H9 (cell line): ENCODE results near the gene MALT1. TPM values are rescaled to one million over a fixed set of nuclear protein-coding genes. Genes with fewer than 3 reads are reported as not detected.

Experiments
- DNase-seq: peaks from one replicate; pipeline ENCODE4 v3.0.0-alpha.2; 2017
- H2AFZ ChIP-seq: one replicate; pipeline ENCODE4 v1.6.1; 2013; ENCODE audit warnings: mild to moderate bottlenecking, low read length, control low read depth, moderate library complexity
- H2AK5ac ChIP-seq: 2 replicates; pipeline ENCODE4 v1.6.1; 2013; ENCODE audit warnings: low read length, control low read depth, mixed read lengths; ENCODE audit not compliant: insufficient read length
- H2BK120ac ChIP-seq: one replicate; pipeline ENCODE4 v1.6.1; 2013; ENCODE audit warnings: low read depth, mild to moderate bottlenecking, low read length, control low read depth, inconsistent platforms; ENCODE audit not compliant: poor library complexity, severe bottlenecking
- H2BK12ac ChIP-seq: 2 replicates; pipeline ENCODE4 v1.6.1; 2013; ENCODE audit warnings: low read length, control low read depth, mixed read lengths, low read depth; ENCODE audit not compliant: insufficient read length
- H2BK15ac ChIP-seq: 2 replicates; pipeline ENCODE4 v1.6.1; 2013; ENCODE audit warnings: low read depth, low read length, control low read depth
- H2BK20ac ChIP-seq: one replicate; pipeline ENCODE4 v1.6.1; 2013; ENCODE audit warnings: low read depth, mild to moderate bottlenecking, low read length, control low read depth, inconsistent platforms; ENCODE audit not compliant: poor library complexity, severe bottlenecking
- H2BK5ac ChIP-seq: 2 replicates; pipeline ENCODE4 v1.6.1; 2013; ENCODE audit warnings: low read length, control low read depth, mixed read lengths; ENCODE audit not compliant: insufficient read length
- H3K14ac ChIP-seq: 2 replicates; pipeline ENCODE4 v1.6.1; 2013; ENCODE audit warnings: low read length, control low read depth; ENCODE audit not compliant: insufficient read depth
- H3K18ac ChIP-seq: 2 replicates; pipeline ENCODE4 v1.6.1; 2013; ENCODE audit warnings: low read depth, mild to moderate bottlenecking, mixed read lengths, low read length, control low read depth; ENCODE audit not compliant: insufficient read length
- H3K23ac ChIP-seq: 2 replicates; pipeline ENCODE4 v1.6.1; 2013; ENCODE audit warnings: low read length, control low read depth, mixed read lengths, low read depth; ENCODE audit not compliant: insufficient read length
- H3K23me2 ChIP-seq: 2 replicates; pipeline ENCODE4 v1.6.1; 2013; ENCODE audit warnings: low read depth, mild to moderate bottlenecking, mixed read lengths, low read length, control low read depth; ENCODE audit not compliant: insufficient read length, poor library complexity, severe bottlenecking
- H3K27ac ChIP-seq: 2 replicates; pipeline ENCODE4 v1.5.1; 2013; ENCODE audit warnings: low read length, control low read depth, mixed read lengths, low read depth; ENCODE audit not compliant: insufficient read length
- H3K27me3 ChIP-seq: 2 replicates; pipeline ENCODE4 v1.6.1; 2013; ENCODE audit warnings: low read length, control low read depth, inconsistent platforms; ENCODE audit not compliant: insufficient read depth
- H3K4ac ChIP-seq: 2 replicates; pipeline ENCODE4 v1.6.1; 2013; ENCODE audit warnings: low read depth, mild to moderate bottlenecking, control low read depth, inconsistent platforms, low read length, moderate library complexity
- H3K4me1 ChIP-seq: 2 replicates; pipeline ENCODE4 v1.6.1; 2013; ENCODE audit warnings: low read length, control low read depth, inconsistent platforms; ENCODE audit not compliant: insufficient read depth
- H3K4me2 ChIP-seq: 2 replicates; pipeline ENCODE4 v1.6.1; 2013; ENCODE audit warnings: low read length, control low read depth, mixed read lengths; ENCODE audit not compliant: insufficient read length, insufficient read depth
- H3K56ac ChIP-seq: 2 replicates; pipeline ENCODE4 v1.6.1; 2013; ENCODE audit warnings: low read depth, mild to moderate bottlenecking, mixed read lengths, low read length, control low read depth; ENCODE audit not compliant: insufficient read length
- H3K79me1 ChIP-seq: 2 replicates; pipeline ENCODE4 v1.6.1; 2013; ENCODE audit warnings: low read depth, mild to moderate bottlenecking, moderate library complexity, low read length, control low read depth, inconsistent platforms; ENCODE audit not compliant: insufficient read depth, poor library complexity, severe bottlenecking
- H3K79me2 ChIP-seq: 2 replicates; pipeline ENCODE4 v1.6.1; 2013; ENCODE audit warnings: low read length, control low read depth, inconsistent platforms; ENCODE audit not compliant: insufficient read depth
- H3K9ac ChIP-seq: 2 replicates; pipeline ENCODE4 v1.6.1; 2013; ENCODE audit warnings: low read length, control low read depth, mixed read lengths; ENCODE audit not compliant: insufficient read length; ENCODE audit errors: extremely low read depth
- H3K9me3 ChIP-seq: one replicate; pipeline ENCODE4 v1.6.1; 2013; ENCODE audit warnings: low read depth, low read length, inconsistent platforms; ENCODE audit not compliant: control insufficient read depth
- H3T11ph ChIP-seq: one replicate; pipeline ENCODE4 v1.6.1; 2013; ENCODE audit warnings: mild to moderate bottlenecking, low read length, control low read depth, inconsistent platforms
- H4K20me1 ChIP-seq: one replicate; pipeline ENCODE4 v1.6.1; 2013; ENCODE audit not compliant: control insufficient read depth, insufficient read length, insufficient read depth
- H4K5ac ChIP-seq: 2 replicates; pipeline ENCODE4 v1.6.1; 2013; ENCODE audit warnings: low read depth, mild to moderate bottlenecking, mixed read lengths, low read length, control low read depth; ENCODE audit not compliant: insufficient read length
- H4K8ac ChIP-seq: replicated peaks from 2 replicates; pipeline ENCODE4 v1.6.1; 2013; ENCODE audit warnings: low read length, control low read depth, mixed read lengths, low read depth; ENCODE audit not compliant: insufficient read length
- H4K91ac ChIP-seq: 2 replicates; pipeline ENCODE4 v1.6.1; 2013; ENCODE audit warnings: low read depth, mild to moderate bottlenecking, moderate library complexity, mixed read lengths, low read length, control low read depth; ENCODE audit not compliant: insufficient read length
- H3K27ac Mint-ChIP-seq, 3 experiments: 2 replicates in 2 of 3; 3 replicates in 1 of 3; pipeline ENCODE4 v1.8.0; 2020 to 2021; ENCODE audit warnings: mixed read lengths in 3 of 3, mild to moderate bottlenecking in 1 of 3, moderate library complexity in 1 of 3
- H3K27me3 Mint-ChIP-seq: 2 replicates; pipeline ENCODE4 v1.8.0; 2021; ENCODE audit warnings: low read depth, mild to moderate bottlenecking, moderate library complexity, mixed read lengths
- H3K36me3 Mint-ChIP-seq, 3 experiments: 2 replicates in 2 of 3; 3 replicates in 1 of 3; pipeline ENCODE4 v1.8.0; 2020 to 2021; ENCODE audit warnings: low read depth in 3 of 3, mixed read lengths in 3 of 3; ENCODE audit not compliant: insufficient read depth in 1 of 3
- H3K4me1 Mint-ChIP-seq, 2 experiments: 2 replicates each; pipeline ENCODE4 v1.8.0; 2020; ENCODE audit warnings: mixed read lengths in 2 of 2
- H3K4me3 Mint-ChIP-seq, 2 experiments: 2 replicates in 1 of 2; 3 replicates in 1 of 2; pipeline ENCODE4 v1.8.0; 2020 to 2021; ENCODE audit warnings: mild to moderate bottlenecking in 2 of 2, mixed read lengths in 2 of 2, moderate library complexity in 1 of 2
- H3K9me3 Mint-ChIP-seq, 2 experiments: 2 replicates in 1 of 2; 3 replicates in 1 of 2; pipeline ENCODE4 v1.8.0; 2020; ENCODE audit warnings: mild to moderate bottlenecking in 2 of 2, mixed read lengths in 2 of 2, moderate library complexity in 1 of 2
- WGBS: extraction: QIAGEN DNeasy Blood & Tissue Kit; methylation state at CpG from one replicate; pipeline ENCODE4 v1.1.7; 2013; ENCODE audit warnings: missing lambda C conversion rate, low lambda C conversion rate, mixed read lengths; ENCODE audit not compliant: insufficient read length; ENCODE audit errors: extremely low coverage; 5-methylcytosine and 5-hydroxymethylcytosine counted together
- total RNA-seq: library from RNA; stranded (reverse); gene quantifications from 2 replicates; pipeline ENCODE4 v1.2.1, GENCODE V29; 2021
- TF ChIP-seq, protein P1 (sequence below): fragments of 200-600 bp; sonication (generic); conservative IDR thresholded peaks from 3 replicates; pipeline ENCODE4 v1.8.0; 2021; ENCODE audit warnings: antibody characterized with exemption, mild to moderate bottlenecking

MALT1 gene
- total RNA-seq, 1 experiment from 2014 or later, result 18.1 TPM

- Histone ChIP-seq H2BK5ac (no peak overlapping the region), H3K79me2 (peaks cover 2% of the 10 kb centered on the region; the same call in 1 of the 2 replicates), H2AK5ac (no peak overlapping the region), H3K4ac (no peak overlapping the region), H3T11ph (no peak overlapping the region), H3K27me3 (no peaks in the 10 kb centered on the region), H2AFZ (no peak overlapping the region), H3K27ac (peak overlapping the region; percentile 9), H3K79me1 (peaks cover 3% of the 10 kb centered on the region), H3K4me2 (peak overlapping the region; percentile 65), H3K4me1 (peaks cover 2% of the 10 kb centered on the region; the same call in 1 of the 2 replicates), H3K23me2 (peaks cover 12% of the 10 kb centered on the region), H2BK15ac (no peak overlapping the region), H4K20me1 (no peaks in the 10 kb centered on the region), H2BK20ac (no peak overlapping the region), H4K91ac (no peak overlapping the region), H3K9me3 (no peaks in the 10 kb centered on the region), H2BK12ac (no peak overlapping the region), H4K8ac (no peak overlapping the region), H4K5ac (no peak overlapping the region), H3K14ac (peak overlapping the region; percentile 61), H3K56ac (no peak overlapping the region), H2BK120ac (no peak overlapping the region), H3K18ac (peak overlapping the region; percentile 31), H3K23ac (no peak overlapping the region), H3K9ac (peak overlapping the region; percentile 53)
- H3K9me3 Mint-ChIP-seq, result no peaks in the 10 kb centered on the region
- no CpG with 5 or more reads among the region's 27 CpGs for WGBS
- DNase-seq, result no peak
- peaks cover 0 to 8% (median 2%) of the 10 kb centered on the region in 3 experiments; a peak in 3 of 7 replicates for H3K36me3 Mint-ChIP-seq
- peaks cover 20 to 29% of the 10 kb centered on the region in 2 experiments for H3K4me1 Mint-ChIP-seq
- peaks cover 8% of the 10 kb centered on the region for H3K27me3 Mint-ChIP-seq
- peak overlapping the region; percentile 73 to 86 for H3K4me3 Mint-ChIP-seq
- TF ChIP-seq, protein P1, sequence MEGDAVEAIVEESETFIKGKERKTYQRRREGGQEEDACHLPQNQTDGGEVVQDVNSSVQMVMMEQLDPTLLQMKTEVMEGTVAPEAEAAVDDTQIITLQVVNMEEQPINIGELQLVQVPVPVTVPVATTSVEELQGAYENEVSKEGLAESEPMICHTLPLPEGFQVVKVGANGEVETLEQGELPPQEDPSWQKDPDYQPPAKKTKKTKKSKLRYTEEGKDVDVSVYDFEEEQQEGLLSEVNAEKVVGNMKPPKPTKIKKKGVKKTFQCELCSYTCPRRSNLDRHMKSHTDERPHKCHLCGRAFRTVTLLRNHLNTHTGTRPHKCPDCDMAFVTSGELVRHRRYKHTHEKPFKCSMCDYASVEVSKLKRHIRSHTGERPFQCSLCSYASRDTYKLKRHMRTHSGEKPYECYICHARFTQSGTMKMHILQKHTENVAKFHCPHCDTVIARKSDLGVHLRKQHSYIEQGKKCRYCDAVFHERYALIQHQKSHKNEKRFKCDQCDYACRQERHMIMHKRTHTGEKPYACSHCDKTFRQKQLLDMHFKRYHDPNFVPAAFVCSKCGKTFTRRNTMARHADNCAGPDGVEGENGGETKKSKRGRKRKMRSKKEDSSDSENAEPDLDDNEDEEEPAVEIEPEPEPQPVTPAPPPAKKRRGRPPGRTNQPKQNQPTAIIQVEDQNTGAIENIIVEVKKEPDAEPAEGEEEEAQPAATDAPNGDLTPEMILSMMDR, result no peak
- peak overlapping the region; percentile 15 to 80 (median 68); a peak in 3 of 7 replicates for H3K27ac Mint-ChIP-seq
Observed at GRCh38 chr18:58670404-58671110, 708 bp upstream of the MALT1 start.
